Esophagus muscularis mucosa (tissue), 4 donors: ENCODE results near the gene FOLR3. TPM values are rescaled to one million over a fixed set of nuclear protein-coding genes. Genes with fewer than 3 reads are reported as not detected.

Experiments used
- DNase-seq: peaks from one replicate; pipeline ENCODE4 v3.0.0-alpha.2; 2017; ENCODE audit errors: extremely low spot score
- H3K27ac ChIP-seq, 4 donors: fragments of 200-600 bp; sonication (generic); replicated peaks in 1 of 4; 1 replicate in 3 of 4; 2 replicates in 1 of 4; pipeline ENCODE4 v1.5.1; 2016 to 2019; ENCODE audit warnings: mild to moderate bottlenecking in 1 of 4
- H3K27me3 ChIP-seq, 4 donors: fragments of 200-600 bp; sonication (generic); one replicate each; pipeline versions ENCODE4 v1.5.1 to v1.6.0; 2016 to 2019
- H3K36me3 ChIP-seq, 4 donors: fragments of 200-600 bp; sonication (generic); one replicate each; pipeline ENCODE4 v1.5.1; 2016 to 2019
- H3K4me1 ChIP-seq, 4 donors: fragments of 200-600 bp; sonication (generic); one replicate each; pipeline ENCODE4 v1.5.1; 2016 to 2019
- H3K4me3 ChIP-seq, 4 donors: fragments of 200-600 bp; sonication (generic); 1 replicate in 2 of 4; 2 replicates in 2 of 4; pipeline ENCODE4 v1.5.1; 2016 to 2019; ENCODE audit warnings: mild to moderate bottlenecking in 4 of 4, moderate library complexity in 1 of 4
- H3K9me3 ChIP-seq, 4 donors: fragments of 200-600 bp; sonication (generic); 1 replicate in 3 of 4; 2 replicates in 1 of 4; pipeline ENCODE4 v1.5.1; 2016 to 2019
- EP300 ChIP-seq: sonication (generic); formaldehyde crosslinking; IDR thresholded peaks from one replicate; pipeline ENCODE4 v1.6.1; 2017; ENCODE audit warnings: antibody characterized with exemption
- POLR2A ChIP-seq: fragments of 450-650 bp; IDR thresholded peaks from one replicate; pipeline ENCODE4 v1.6.1; 2017; ENCODE audit warnings: antibody characterized with exemption, moderate library complexity, mild to moderate bottlenecking, low read depth
- POLR2AphosphoS5 ChIP-seq, 2 donors: sonication (generic); formaldehyde crosslinking; IDR thresholded peaks; one replicate each; pipeline ENCODE4 v1.6.1; 2017; ENCODE audit warnings: antibody characterized with exemption in 2 of 2
- WGBS: methylation state at CpG from one replicate; pipeline ENCODE4 v1.1.5; 2018; 5-methylcytosine and 5-hydroxymethylcytosine counted together
- intact Hi-C: fragments of 100-400 bp; cut with DNase I; formaldehyde crosslinking; loops from one replicate; pipeline ENCODE4 v1.15.1; 2023
- total RNA-seq, 4 donors: library from RNA; depleted of rRNA; stranded (reverse); fragments of >200 nt; gene quantifications; one replicate each; pipeline versions ENCODE4 v1.1.0 to v1.2.1, GENCODE V29; 2016
- TF ChIP-seq, protein P1 (sequence below), 3 experiments: fragments of 200-600 bp in 2 of 3; fragments of 450-650 bp in 1 of 3; sonication (generic) in 2 of 3; IDR thresholded peaks; one replicate each; pipeline ENCODE4 v1.5.1; 2017 to 2019; ENCODE audit warnings: antibody characterized with exemption in 3 of 3, mild to moderate bottlenecking in 2 of 3, moderate library complexity in 1 of 3

The FOLR3 gene
- total RNA-seq, 4 donors from 2014 or later, result 0.50 to 0.83 TPM; not detected in 2

DNA sequence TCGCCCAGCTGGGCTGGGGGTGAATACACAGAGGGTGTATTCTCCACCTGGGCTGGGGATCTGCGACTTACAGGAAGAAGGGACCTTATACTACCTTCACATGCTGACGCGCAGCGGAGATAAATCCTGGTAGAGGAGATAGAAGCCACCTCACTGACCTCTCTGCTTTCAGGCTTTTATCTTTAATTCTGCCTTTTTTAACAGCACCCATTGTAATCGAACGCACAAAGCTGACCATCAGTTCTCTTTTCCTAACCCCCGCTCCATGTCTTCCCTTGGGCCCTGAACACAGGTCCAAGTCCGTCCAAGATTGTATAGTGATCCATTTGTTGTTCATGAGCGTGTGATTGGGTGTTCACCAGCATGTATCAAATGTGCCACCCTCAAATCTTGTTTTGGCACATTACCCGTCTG lies 31.8 kb upstream of the FOLR3 start:
- Histone ChIP-seq H3K27ac (peak overlapping the region; percentile 90 to 93 (median 90)), H3K4me1 (peaks cover 35 to 48% (median 39%) of the 10 kb centered on the region in 4 donors), H3K27me3 (no peaks in the 10 kb centered on the region), H3K9me3 (no peaks in the 10 kb centered on the region), H3K4me3 (peak overlapping the region; percentile 68 to 77 (median 76)), H3K36me3 (peaks cover 4 to 33% (median 21%) of the 10 kb centered on the region in 4 donors)
- no peak for DNase-seq
- WGBS, result 83% methylated on average over 11 of the region's 11 CpGs
- no peak for TF ChIP-seq EP300
- TF ChIP-seq POLR2AphosphoS5 (IDR thresholded peaks at IDR 0.05), result no peak
- TF ChIP-seq, protein P1, sequence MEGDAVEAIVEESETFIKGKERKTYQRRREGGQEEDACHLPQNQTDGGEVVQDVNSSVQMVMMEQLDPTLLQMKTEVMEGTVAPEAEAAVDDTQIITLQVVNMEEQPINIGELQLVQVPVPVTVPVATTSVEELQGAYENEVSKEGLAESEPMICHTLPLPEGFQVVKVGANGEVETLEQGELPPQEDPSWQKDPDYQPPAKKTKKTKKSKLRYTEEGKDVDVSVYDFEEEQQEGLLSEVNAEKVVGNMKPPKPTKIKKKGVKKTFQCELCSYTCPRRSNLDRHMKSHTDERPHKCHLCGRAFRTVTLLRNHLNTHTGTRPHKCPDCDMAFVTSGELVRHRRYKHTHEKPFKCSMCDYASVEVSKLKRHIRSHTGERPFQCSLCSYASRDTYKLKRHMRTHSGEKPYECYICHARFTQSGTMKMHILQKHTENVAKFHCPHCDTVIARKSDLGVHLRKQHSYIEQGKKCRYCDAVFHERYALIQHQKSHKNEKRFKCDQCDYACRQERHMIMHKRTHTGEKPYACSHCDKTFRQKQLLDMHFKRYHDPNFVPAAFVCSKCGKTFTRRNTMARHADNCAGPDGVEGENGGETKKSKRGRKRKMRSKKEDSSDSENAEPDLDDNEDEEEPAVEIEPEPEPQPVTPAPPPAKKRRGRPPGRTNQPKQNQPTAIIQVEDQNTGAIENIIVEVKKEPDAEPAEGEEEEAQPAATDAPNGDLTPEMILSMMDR (IDR thresholded peaks at IDR 0.05), result peak in 1 of 3 experiments; percentile 0
- TF ChIP-seq POLR2A, result no peak
- intact Hi-C loops, result no loop called here

DNA sequence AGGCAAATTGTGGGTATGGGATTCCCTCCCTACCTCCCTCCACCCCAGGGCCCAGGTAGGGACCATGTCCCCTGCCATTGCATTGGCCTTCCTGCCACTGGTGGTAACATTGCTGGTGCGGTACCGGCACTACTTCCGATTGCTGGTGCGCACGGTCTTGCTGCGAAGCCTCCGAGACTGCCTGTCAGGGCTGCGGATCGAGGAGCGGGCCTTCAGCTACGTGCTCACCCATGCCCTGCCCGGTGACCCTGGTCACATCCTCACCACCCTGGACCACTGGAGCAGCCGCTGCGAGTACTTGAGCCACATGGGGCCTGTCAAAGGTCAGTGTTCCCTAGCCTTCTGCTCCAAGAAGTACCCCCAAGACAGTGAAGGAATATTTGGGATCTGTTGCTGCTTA lies 29.6 kb upstream of the FOLR3 start, which contains the start of gene TOMT:
TOMT (plus strand) TSS at position 37 of the 400 bp plus-strand sequence; CDS start at position 65, 28 bp downstream.
- Histone ChIP-seq H3K36me3 (peaks cover 0 to 33% (median 21%) of the 10 kb centered on the region in 4 donors), H3K4me3 (no peak within 1 kb of the TSS), H3K27ac (no peak within 1 kb of the TSS), H3K4me1 (peaks cover 19 to 27% (median 24%) of the 10 kb centered on the region in 4 donors), H3K9me3 (no peaks in the 10 kb centered on the region), H3K27me3 (no peaks in the 10 kb centered on the region)
- TF ChIP-seq POLR2A, result no peak
- TF ChIP-seq, protein P1 (IDR thresholded peaks at IDR 0.05), result no peak
- no peak for TF ChIP-seq EP300
- TF ChIP-seq POLR2AphosphoS5 (IDR thresholded peaks at IDR 0.05), result no peak
- WGBS, result 98% methylated on average over 9 of the region's 14 CpGs
- intact Hi-C loops, result no loop called here
- no peak for DNase-seq

DNA sequence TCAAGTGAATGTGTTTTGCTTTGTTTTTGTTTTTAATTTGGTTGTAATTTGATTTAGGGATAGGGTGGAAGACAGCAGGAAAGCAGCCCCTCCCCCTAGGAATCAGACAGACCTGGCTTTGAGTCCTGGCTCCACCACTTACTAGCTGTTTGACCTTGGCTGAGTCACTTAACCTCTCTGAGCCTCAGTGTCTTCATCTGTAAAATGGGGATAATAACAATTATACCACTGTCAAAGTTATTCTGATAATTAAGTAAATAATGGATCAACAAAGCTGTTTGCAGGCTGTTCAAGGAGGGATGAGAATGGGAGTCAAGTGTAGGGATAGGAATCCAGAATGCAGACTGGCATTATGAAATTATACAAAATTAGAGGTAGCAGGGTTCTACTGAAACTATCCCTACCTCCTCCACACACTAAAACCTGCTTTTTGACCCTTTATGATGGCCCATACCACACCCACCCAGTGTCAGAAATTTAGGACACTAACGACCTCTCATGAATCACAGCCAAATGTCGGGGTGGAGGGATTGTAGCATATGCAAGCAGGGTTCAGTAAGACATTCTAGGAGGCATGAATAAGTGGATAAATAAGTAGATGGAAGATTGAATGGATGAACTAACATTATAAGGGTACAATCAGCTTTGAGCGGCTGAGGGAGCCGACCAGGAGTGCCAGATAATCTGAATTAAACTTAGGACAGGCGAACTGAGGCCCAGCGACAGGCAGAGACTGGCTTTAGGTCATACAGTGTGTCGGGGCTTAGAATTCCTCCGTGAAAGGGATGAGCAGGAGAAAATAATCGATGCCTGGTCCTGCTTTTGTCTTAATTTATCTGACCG lies 24.0 kb upstream of the FOLR3 start:
- WGBS, result under 1% methylated on average over 9 of the region's 10 CpGs
- TF ChIP-seq POLR2A, result no peak
- TF ChIP-seq, protein P1 (IDR thresholded peaks at IDR 0.05), result no peak
- no peak for TF ChIP-seq EP300
- TF ChIP-seq POLR2AphosphoS5 (IDR thresholded peaks at IDR 0.05), result no peak
- H3K36me3 ChIP-seq, result peaks cover 0 to 33% (median 21%) of the 10 kb centered on the region in 4 donors
- no peak for DNase-seq
- peak overlapping the region; percentile 89 to 97 (median 93) for H3K27ac ChIP-seq
- peak overlapping the region; percentile 64 to 71 (median 68) for H3K4me3 ChIP-seq
- H3K4me1 ChIP-seq, result peaks cover 15 to 17% (median 16%) of the 10 kb centered on the region in 4 donors
- intact Hi-C loops, result no loop called here
- no peaks in the 10 kb centered on the region for H3K27me3 ChIP-seq
- no peaks in the 10 kb centered on the region for H3K9me3 ChIP-seq

DNA sequence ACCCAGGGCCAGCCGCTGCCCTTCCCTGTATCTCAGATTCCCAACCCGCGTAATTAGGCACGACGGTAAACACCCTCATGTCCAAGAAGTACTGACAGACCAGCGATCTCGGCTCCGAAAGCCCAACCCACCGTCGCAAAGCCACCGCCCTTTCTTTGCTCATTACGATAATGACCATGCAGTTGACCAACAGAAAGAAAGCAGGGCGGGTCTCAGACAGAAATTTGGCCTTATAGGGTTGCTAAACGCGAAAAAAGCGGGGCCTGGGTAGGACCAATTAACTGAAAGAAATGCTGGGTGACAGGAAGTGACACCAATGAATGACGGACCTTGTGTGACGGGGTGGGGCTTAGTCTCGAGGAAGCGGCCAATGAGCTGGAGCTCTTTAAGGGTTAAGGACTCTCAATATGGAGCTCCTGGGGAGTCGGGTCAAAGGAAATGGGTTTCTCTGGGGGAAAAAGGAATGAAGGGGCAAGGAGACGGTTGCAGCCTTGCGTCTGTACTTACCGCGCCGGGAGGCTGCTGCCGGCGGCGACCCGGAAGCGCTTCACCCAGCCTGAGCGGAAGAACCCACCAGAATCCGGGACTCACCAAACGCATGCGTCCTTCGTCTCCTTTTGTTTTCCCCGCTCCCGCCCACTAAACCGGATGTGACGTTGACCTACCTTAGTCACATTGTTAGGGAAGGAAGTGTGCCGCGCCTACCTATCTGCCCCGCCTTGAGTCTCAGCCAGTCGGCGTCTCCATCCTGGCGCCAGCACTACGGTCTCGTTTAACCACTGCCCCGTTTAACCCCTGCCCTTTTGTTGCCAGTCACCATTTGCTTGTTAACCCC lies 23.2 kb upstream of the FOLR3 start, which contains the start of gene ANAPC15:
ANAPC15 (minus strand) TSS at position 553 of the 835 bp plus-strand sequence. CDS start 1,419 bp downstream, outside the sequence.
- H3K27ac ChIP-seq, result peak within 1 kb of the TSS; percentile 89 to 97 (median 93)
- intact Hi-C loops, result no loop called here
- H3K36me3 ChIP-seq, result peaks cover 0 to 28% (median 20%) of the 10 kb centered on the region in 4 donors
- peaks cover 15 to 17% (median 16%) of the 10 kb centered on the region in 4 donors for H3K4me1 ChIP-seq
- WGBS, result under 1% methylated on average over 42 of the region's 49 CpGs
- H3K4me3 ChIP-seq, result peak within 1 kb of the TSS; percentile 64 to 71 (median 68)
- no peaks in the 10 kb centered on the region for H3K27me3 ChIP-seq
- TF ChIP-seq, protein P1 (IDR thresholded peaks at IDR 0.05), result peak in 1 of 3 experiments; percentile 14
- TF ChIP-seq POLR2AphosphoS5 (IDR thresholded peaks at IDR 0.05), result peak; percentile 98 to 99
- peak; percentile 78 for TF ChIP-seq POLR2A
- TF ChIP-seq EP300, result no peak
- no peaks in the 10 kb centered on the region for H3K9me3 ChIP-seq
- peak; percentile 100 for DNase-seq
